T-helper 22 cell (primary cell): Measurements from ENCODE around the gene TRMT10C.
"Not testable (repeated sequence)": the region's sequence is repeated elsewhere in the genome, so short reads cannot be mapped to it uniquely, and the experiment has no call there.

ENCODE experiments used
- DNase-seq: peaks from one replicate; pipeline ENCODE4 v3.0.0-alpha.2; 2020; ENCODE audit warnings: low read depth

The TRMT10C gene

GRCh38 chr3:101561630-101562328 is at the start of gene TRMT10C:
TSS of gene TRMT10C (plus strand) at chr3:101561868. CDS start at chr3:101564782, 2,914 bp downstream.
- peak; percentile 82 for DNase-seq

- no peak for DNase-seq
Observed at GRCh38 chr3:101512396-101512645, 49.3 kb upstream of the TRMT10C start.

- peak; percentile 59 for DNase-seq
Observed at GRCh38 chr3:101512646-101513418, 48.8 kb upstream of the TRMT10C start, which contains the start of gene SENP7. TSS of gene SENP7 (minus strand) at chr3:101513212. CDS start at chr3:101513130, 82 bp downstream.

- no peak for DNase-seq
Observed at GRCh38 chr3:101513419-101513986, 48.2 kb upstream of the TRMT10C start.

- DNase-seq: peak; percentile 30
Observed at GRCh38 chr3:101518421-101518871, 43.2 kb upstream of the TRMT10C start.

GRCh38 chr3:101519685-101520365 is 41.8 kb upstream of the TRMT10C start:
- DNase-seq: no peak

- peak; percentile 25 for DNase-seq
Observed at GRCh38 chr3:101521211-101521701, 40.4 kb upstream of the TRMT10C start.

GRCh38 chr3:101527441-101527840 is 34.2 kb upstream of the TRMT10C start:
- no peak for DNase-seq

- no peak for DNase-seq
Observed at GRCh38 chr3:101527906-101528305, 33.8 kb upstream of the TRMT10C start.

- DNase-seq: no peak
Observed at GRCh38 chr3:101529816-101530685, 31.6 kb upstream of the TRMT10C start.

- DNase-seq: no peak
Observed at GRCh38 chr3:101530686-101531047, 31.0 kb upstream of the TRMT10C start.

- DNase-seq: no peak
Observed at GRCh38 chr3:101531473-101532086, 30.1 kb upstream of the TRMT10C start.

- no peak for DNase-seq
Observed at GRCh38 chr3:101532783-101533602, 28.7 kb upstream of the TRMT10C start.

- no peak for DNase-seq
Observed at GRCh38 chr3:101533603-101533968, 28.1 kb upstream of the TRMT10C start.

- no peak for DNase-seq
Observed at GRCh38 chr3:101535221-101535620, 26.4 kb upstream of the TRMT10C start.

GRCh38 chr3:101536266-101536665 is 25.4 kb upstream of the TRMT10C start:
- no peak for DNase-seq

GRCh38 chr3:101536955-101537354 is 24.7 kb upstream of the TRMT10C start:
- not testable (repeated sequence) for DNase-seq

GRCh38 chr3:101542957-101543356 is 18.7 kb upstream of the TRMT10C start:
- no peak for DNase-seq

- DNase-seq: no peak
Observed at GRCh38 chr3:101544161-101544850, 17.4 kb upstream of the TRMT10C start.
